ENCODE measurements around the gene PAQR5. TPM values are rescaled to one million over a fixed set of nuclear protein-coding genes. Genes with fewer than 3 reads are reported as not detected.

Gene PAQR5
- total RNA-seq, 2 donors from 2014 or later: 43.6 to 55.6 TPM

- no peaks in the 10 kb centered on the region for H3K27me3 Mint-ChIP-seq (ENCODE audit: insufficient read depth)
- no peak overlapping the region for H3K27ac Mint-ChIP-seq
- 94% methylated on average over 4 to 8 of the region's 8 CpGs for whole genome bisulfite sequencing, 2 experiments (ENCODE audit: insufficient coverage in 1 of 2, insufficient read length in 1 of 2)
- DNase-seq: no peak
- no peak for TF ChIP-seq CTCF (conservative IDR thresholded peaks at IDR 0.05)
- peaks cover 18% of the 10 kb centered on the region for H3K4me1 ChIP-seq (ENCODE audit: control insufficient read depth, insufficient read depth, low read length)
- no peak overlapping the region for H3K27ac ChIP-seq (ENCODE audit: low read depth, low read length)
- no peak overlapping the region for H3K9ac ChIP-seq (ENCODE audit: extremely low read depth, low read length, poor library complexity, severe bottlenecking)
- H3K4me1 Mint-ChIP-seq: peaks cover 32% of the 10 kb centered on the region
- no peak overlapping the region for H3K4me3 ChIP-seq (ENCODE audit: low read length)
- H3K36me3 ChIP-seq (ENCODE audit: control insufficient read depth, insufficient read depth, low read length): peaks cover 9% of the 10 kb centered on the region
- H3K9me3 Mint-ChIP-seq: no peaks in the 10 kb centered on the region
- H3K4me3 Mint-ChIP-seq: no peak overlapping the region
- peaks cover 4% of the 10 kb centered on the region for H3K36me3 Mint-ChIP-seq (ENCODE audit: low read depth)
- H3K27me3 ChIP-seq (ENCODE audit: control insufficient read depth, insufficient read depth, low read length, poor library complexity, severe bottlenecking): no peaks in the 10 kb centered on the region
- H3K9me3 ChIP-seq (ENCODE audit: control insufficient read depth, low read length): no peaks in the 10 kb centered on the region
Measured at GRCh38 chr15:69316291-69316690, 17.6 kb downstream of the PAQR5 start.

DNA sequence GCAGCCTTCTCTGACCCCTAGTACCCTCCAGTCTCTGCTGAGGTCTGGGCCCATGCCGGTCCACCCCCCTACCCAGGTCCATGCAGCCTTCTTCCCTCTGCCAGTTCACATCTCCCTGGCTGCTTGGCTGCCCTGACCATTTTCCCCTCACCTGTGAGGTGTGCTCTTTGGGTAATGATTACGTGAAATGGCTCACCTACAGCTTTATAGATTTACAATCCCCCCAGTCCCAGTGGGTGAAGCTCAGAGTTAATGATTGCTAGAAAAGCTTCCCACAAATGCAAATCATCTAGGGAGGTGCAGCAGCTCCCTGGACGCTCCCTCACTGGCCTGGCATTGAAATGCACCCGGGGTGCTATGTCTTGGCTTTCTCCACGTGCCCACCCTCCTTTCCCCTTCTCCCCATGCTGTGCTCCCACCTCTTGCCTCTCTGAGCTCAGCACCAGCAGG lies 18.7 kb downstream of the PAQR5 start:
- H3K27me3 ChIP-seq (ENCODE audit: control insufficient read depth, insufficient read depth, low read length, poor library complexity, severe bottlenecking): no peaks in the 10 kb centered on the region
- TF ChIP-seq CTCF (conservative IDR thresholded peaks at IDR 0.05): no peak
- no peak for DNase-seq
- Mint-ChIP-seq H3K4me1 (peaks cover 29% of the 10 kb centered on the region), H3K4me3 (peak overlapping the region; percentile 10), H3K9me3 (no peaks in the 10 kb centered on the region), H3K27ac (no peak overlapping the region), H3K27me3 (ENCODE audit: insufficient read depth) (no peaks in the 10 kb centered on the region), H3K36me3 (ENCODE audit: low read depth) (peaks cover 10% of the 10 kb centered on the region)
- no peaks in the 10 kb centered on the region for H3K9me3 ChIP-seq (ENCODE audit: control insufficient read depth, low read length)
- peaks cover 18% of the 10 kb centered on the region for H3K4me1 ChIP-seq (ENCODE audit: control insufficient read depth, insufficient read depth, low read length)
- no peak overlapping the region for H3K27ac ChIP-seq (ENCODE audit: low read depth, low read length)
- H3K4me3 ChIP-seq (ENCODE audit: low read length): no peak overlapping the region
- no peak overlapping the region for H3K9ac ChIP-seq (ENCODE audit: extremely low read depth, low read length, poor library complexity, severe bottlenecking)
- 67 to 70% methylated on average over 4 to 5 of the region's 5 CpGs for WGBS, 2 experiments (ENCODE audit: insufficient coverage in 1 of 2, insufficient read length in 1 of 2)
- peaks cover 14% of the 10 kb centered on the region for H3K36me3 ChIP-seq (ENCODE audit: control insufficient read depth, insufficient read depth, low read length)

- no peak for TF ChIP-seq CTCF (conservative IDR thresholded peaks at IDR 0.05)
- Mint-ChIP-seq H3K4me1 (peaks cover 29% of the 10 kb centered on the region), H3K36me3 (ENCODE audit: low read depth) (peaks cover 10% of the 10 kb centered on the region), H3K4me3 (no peak overlapping the region), H3K27me3 (ENCODE audit: insufficient read depth) (no peaks in the 10 kb centered on the region), H3K9me3 (no peaks in the 10 kb centered on the region), H3K27ac (no peak overlapping the region)
- no peaks in the 10 kb centered on the region for H3K27me3 ChIP-seq (ENCODE audit: control insufficient read depth, insufficient read depth, low read length, poor library complexity, severe bottlenecking)
- WGBS, 2 experiments (ENCODE audit: insufficient coverage in 1 of 2, insufficient read length in 1 of 2): 92 to 93% methylated on average over 5 to 7 of the region's 7 CpGs
- H3K36me3 ChIP-seq (ENCODE audit: control insufficient read depth, insufficient read depth, low read length): peaks cover 14% of the 10 kb centered on the region
- DNase-seq: no peak
- no peak overlapping the region for H3K27ac ChIP-seq (ENCODE audit: low read depth, low read length)
- peaks cover 18% of the 10 kb centered on the region for H3K4me1 ChIP-seq (ENCODE audit: control insufficient read depth, insufficient read depth, low read length)
- no peaks in the 10 kb centered on the region for H3K9me3 ChIP-seq (ENCODE audit: control insufficient read depth, low read length)
- no peak overlapping the region for H3K9ac ChIP-seq (ENCODE audit: extremely low read depth, low read length, poor library complexity, severe bottlenecking)
- no peak overlapping the region for H3K4me3 ChIP-seq (ENCODE audit: low read length)
Measured at GRCh38 chr15:69318033-69318432, 19.3 kb downstream of the PAQR5 start.
